ENCODE results near the gene RERE.

GRCh38 chr1:8643542-8644536 lies 173.6 kb downstream of the RERE start:
- TF ChIP-seq EZH2 (IDR thresholded peaks at IDR 0.05; ENCODE audit: insufficient read depth, low read length) (no peak), CTCF (IDR thresholded peaks at IDR 0.05; ENCODE audit: insufficient read depth, low read depth, low read length) (no peak)
